Spleen (tissue), 13 donors: ENCODE data around the gene EIF2D. TPM values are rescaled to one million over a fixed set of nuclear protein-coding genes. Genes with fewer than 3 reads are reported as not detected.
A peak's percentile ranks its signal among the peaks of the same experiment; 100 is the strongest.

Experiments used
- DNase-seq: peaks from one replicate; pipeline ENCODE4 v3.0.0-alpha.2; 2020
- H3K27ac ChIP-seq, 8 donors: fragments of 200-600 bp; sonication (generic) in 7 of 8; 1 replicate in 4 of 8; 2 replicates in 4 of 8; pipeline versions ENCODE4 v1.5.0 to v1.8.0; 2016 to 2021; ENCODE audit warnings: inconsistent platforms in 4 of 8, mild to moderate bottlenecking in 4 of 8, moderate library complexity in 1 of 8
- H3K27me3 ChIP-seq, 7 donors: fragments of 200-600 bp; sonication (generic) in 6 of 7; replicated peaks in 1 of 7; 1 replicate in 4 of 7; 2 replicates in 3 of 7; pipeline versions ENCODE4 v1.5.0 to v1.8.0; 2016 to 2021; ENCODE audit warnings: inconsistent platforms in 3 of 7, mild to moderate bottlenecking in 1 of 7
- H3K36me3 ChIP-seq, 6 donors: fragments of 200-600 bp; sonication (generic) in 5 of 6; 1 replicate in 4 of 6; 2 replicates in 2 of 6; pipeline versions ENCODE4 v1.5.0 to v1.8.0; 2016 to 2021; ENCODE audit warnings: inconsistent platforms in 2 of 6
- H3K4me1 ChIP-seq, 6 donors: fragments of 200-600 bp; sonication (generic) in 5 of 6; 1 replicate in 3 of 6; 2 replicates in 3 of 6; pipeline versions ENCODE4 v1.5.0 to v1.8.0; 2016 to 2021; ENCODE audit warnings: inconsistent platforms in 3 of 6
- H3K4me3 ChIP-seq, 8 donors: fragments of 200-600 bp; sonication (generic) in 7 of 8; 1 replicate in 4 of 8; 2 replicates in 4 of 8; pipeline versions ENCODE4 v1.5.0 to v1.8.0; 2016 to 2021; ENCODE audit warnings: inconsistent platforms in 4 of 8, mild to moderate bottlenecking in 4 of 8, moderate library complexity in 2 of 8
- H3K9me3 ChIP-seq, 8 donors: fragments of 200-600 bp; sonication (generic) in 7 of 8; 1 replicate in 4 of 8; 2 replicates in 4 of 8; pipeline versions ENCODE4 v1.5.0 to v1.8.0; 2016 to 2021; ENCODE audit warnings: inconsistent platforms in 4 of 8
- POLR2A ChIP-seq, 3 donors: fragments of 450-650 bp; IDR thresholded peaks; one replicate each; pipeline ENCODE4 v1.5.1; 2017; ENCODE audit warnings: antibody characterized with exemption in 3 of 3, mild to moderate bottlenecking in 1 of 3
- POLR2AphosphoS5 ChIP-seq, 3 donors: sonication (generic); formaldehyde crosslinking; IDR thresholded peaks; one replicate each; pipeline ENCODE4 v1.5.1; 2017; ENCODE audit warnings: antibody characterized with exemption in 3 of 3
- WGBS, 5 donors: extraction: QIAGEN DNeasy Blood & Tissue Kit in 3 of 5; methylation state at CpG; one replicate each; pipeline versions ENCODE4 v1.1.5 to v1.1.7; 2013 to 2018; 5-methylcytosine and 5-hydroxymethylcytosine counted together
- intact Hi-C: fragments of 100-400 bp; cut with DNase I; formaldehyde crosslinking; loops from one replicate; pipeline ENCODE4 v1.15.0; 2023; ENCODE audit warnings: low total_unique reads
- long read RNA-seq, 2 donors: transcript quantifications; one replicate each; lab custom pipeline, GENCODE V29; 2026
- polyA plus RNA-seq, 3 donors: library from polyadenylated mRNA; stranded (reverse); fragments of 200-250 nt; gene quantifications; one replicate each; pipeline ENCODE4 v1.2.1, GENCODE V29; 2013
- total RNA-seq, 7 donors: library from RNA; depleted of rRNA in 3 of 7; stranded (reverse); fragments of >200 nt in 3 of 7; fragmentation: NEBNext Ultra II Directional in 4 of 7; extraction: Animal tissue kit (Norgen Biotek cat#: 25700) in 4 of 7; gene quantifications; one replicate each; pipeline versions ENCODE4 v1.1.0 to v1.2.1, GENCODE V29; 2016 to 2021
- TF ChIP-seq, protein P1 (sequence below), 11 experiments: fragments of 200-600 bp in 7 of 11; fragments of 450-650 bp in 4 of 11; sonication (generic) in 4 of 11; IDR thresholded peaks in 8 of 11; conservative IDR thresholded peaks in 3 of 11; 1 replicate in 7 of 11; 2 replicates in 4 of 11; pipeline versions ENCODE4 v1.4.0 to v1.8.0; 2016 to 2021; ENCODE audit warnings: antibody characterized with exemption in 11 of 11, inconsistent platforms in 4 of 11, mild to moderate bottlenecking in 1 of 11
- donor health status: healthy with polysubstance abuse.
- donor health status: DM: no; HTN: no; CAD: no; lungs with moderate emphysema.
- donor health status: DM: no; HTN: no; CAD: no.
- donor health status: Bipolar disorder and iron deficiency.
- donor health status: healthy.
- donor health status: DM: no; HTN: no; CAD: no.
- donor health status: DM: yes; HTN: yes; CAD: no.

The EIF2D gene, protein sequence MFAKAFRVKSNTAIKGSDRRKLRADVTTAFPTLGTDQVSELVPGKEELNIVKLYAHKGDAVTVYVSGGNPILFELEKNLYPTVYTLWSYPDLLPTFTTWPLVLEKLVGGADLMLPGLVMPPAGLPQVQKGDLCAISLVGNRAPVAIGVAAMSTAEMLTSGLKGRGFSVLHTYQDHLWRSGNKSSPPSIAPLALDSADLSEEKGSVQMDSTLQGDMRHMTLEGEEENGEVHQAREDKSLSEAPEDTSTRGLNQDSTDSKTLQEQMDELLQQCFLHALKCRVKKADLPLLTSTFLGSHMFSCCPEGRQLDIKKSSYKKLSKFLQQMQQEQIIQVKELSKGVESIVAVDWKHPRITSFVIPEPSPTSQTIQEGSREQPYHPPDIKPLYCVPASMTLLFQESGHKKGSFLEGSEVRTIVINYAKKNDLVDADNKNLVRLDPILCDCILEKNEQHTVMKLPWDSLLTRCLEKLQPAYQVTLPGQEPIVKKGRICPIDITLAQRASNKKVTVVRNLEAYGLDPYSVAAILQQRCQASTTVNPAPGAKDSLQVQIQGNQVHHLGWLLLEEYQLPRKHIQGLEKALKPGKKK
- total RNA-seq (10 to 100 TPM; 38.7 to 48.6 (median 43.0) TPM), polyA plus RNA-seq (10 to 100 TPM; 41.8 to 51.6 (median 50.0) TPM)
- long read RNA-seq, donor 1, transcript EIF2D-201 (15 exons, 2,005 nt): major isoform, 13 of 13 reads
- long read RNA-seq, donor 1, partial matches to known transcripts: 0 of 13 reads
- long read RNA-seq, donor 1, other reads (novel, unspliced or antisense): 0 of 13 reads
- long read RNA-seq, donor 2, transcript EIF2D-201 (15 exons, 2,005 nt): major isoform, 8 of 8 reads
- long read RNA-seq, donor 2, partial matches to known transcripts: 0 of 8 reads
- long read RNA-seq, donor 2, other reads (novel, unspliced or antisense): 0 of 8 reads

GRCh38 chr1:206612129-206612876 lies at the start of gene EIF2D:
TSS of gene EIF2D (minus strand) at chr1:206612465. CDS start at chr1:206612342, 123 bp downstream.
- peaks cover 0 to 38% (median 21%) of the 10 kb centered on the region in 6 donors for H3K36me3 ChIP-seq
- 7 to 12% (median 9%) methylated on average over 29 to 48 of the region's 48 CpGs for whole genome bisulfite sequencing, 5 donors
- intact Hi-C loops: no loop called here
- H3K27ac ChIP-seq: peak within 1 kb of the TSS; percentile 62 to 88 (median 81)
- DNase-seq: peak; percentile 99
- no peaks in the 10 kb centered on the region for H3K9me3 ChIP-seq
- peaks cover 7 to 43% (median 14%) of the 10 kb centered on the region in 6 donors for H3K4me1 ChIP-seq
- H3K27me3 ChIP-seq: no peaks in the 10 kb centered on the region
- TF ChIP-seq, protein P1, sequence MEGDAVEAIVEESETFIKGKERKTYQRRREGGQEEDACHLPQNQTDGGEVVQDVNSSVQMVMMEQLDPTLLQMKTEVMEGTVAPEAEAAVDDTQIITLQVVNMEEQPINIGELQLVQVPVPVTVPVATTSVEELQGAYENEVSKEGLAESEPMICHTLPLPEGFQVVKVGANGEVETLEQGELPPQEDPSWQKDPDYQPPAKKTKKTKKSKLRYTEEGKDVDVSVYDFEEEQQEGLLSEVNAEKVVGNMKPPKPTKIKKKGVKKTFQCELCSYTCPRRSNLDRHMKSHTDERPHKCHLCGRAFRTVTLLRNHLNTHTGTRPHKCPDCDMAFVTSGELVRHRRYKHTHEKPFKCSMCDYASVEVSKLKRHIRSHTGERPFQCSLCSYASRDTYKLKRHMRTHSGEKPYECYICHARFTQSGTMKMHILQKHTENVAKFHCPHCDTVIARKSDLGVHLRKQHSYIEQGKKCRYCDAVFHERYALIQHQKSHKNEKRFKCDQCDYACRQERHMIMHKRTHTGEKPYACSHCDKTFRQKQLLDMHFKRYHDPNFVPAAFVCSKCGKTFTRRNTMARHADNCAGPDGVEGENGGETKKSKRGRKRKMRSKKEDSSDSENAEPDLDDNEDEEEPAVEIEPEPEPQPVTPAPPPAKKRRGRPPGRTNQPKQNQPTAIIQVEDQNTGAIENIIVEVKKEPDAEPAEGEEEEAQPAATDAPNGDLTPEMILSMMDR (IDR thresholded peaks at IDR 0.05 in 8 of 11, conservative IDR thresholded peaks at IDR 0.05 in 3 of 11): peak; percentile 97 to 100 (median 100)
- TF ChIP-seq POLR2AphosphoS5 (IDR thresholded peaks at IDR 0.05) (peak; percentile 82 to 94 (median 85)), POLR2A (IDR thresholded peaks at IDR 0.05) (peak in 2 of 3 donors; percentile 47 to 87)
- peak within 1 kb of the TSS; percentile 58 to 88 (median 68) for H3K4me3 ChIP-seq

DNA sequence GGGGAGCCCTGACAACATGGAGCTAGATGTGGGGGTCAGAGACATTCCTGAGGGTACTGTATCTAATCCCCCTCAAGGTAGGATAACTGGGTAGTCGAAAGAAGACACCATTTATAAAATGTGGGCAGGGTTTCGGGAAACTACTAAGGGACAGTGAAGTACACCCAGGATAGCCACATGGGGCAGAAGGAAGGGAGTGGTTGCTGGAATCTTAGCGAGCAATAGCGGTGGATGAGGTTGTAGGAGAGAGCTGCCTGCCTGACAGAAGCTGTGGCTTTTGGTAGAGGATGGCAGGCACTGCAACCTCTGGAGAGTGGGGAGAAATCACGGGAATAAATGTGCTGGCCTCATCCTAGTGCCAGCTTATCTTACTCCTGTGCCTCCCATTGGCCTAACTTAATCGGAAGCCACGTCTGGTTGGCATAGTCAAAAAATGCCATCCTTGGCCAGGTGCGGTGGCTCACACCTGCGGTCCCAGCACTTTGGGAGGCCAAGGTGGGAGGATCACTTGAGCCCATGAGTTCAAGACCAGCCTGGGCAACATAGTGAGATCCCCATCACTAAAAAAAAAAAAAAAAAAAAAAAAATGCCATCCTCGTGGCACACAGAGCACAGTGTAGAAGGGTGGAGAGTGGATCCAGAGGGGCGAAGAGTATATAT lies 49.0 kb upstream of the EIF2D start:
- whole genome bisulfite sequencing, 5 donors: 90 to 96% (median 91%) methylated on average over 11 of the region's 11 CpGs
- H3K27ac ChIP-seq: no peak overlapping the region
- no peaks in the 10 kb centered on the region for H3K9me3 ChIP-seq
- DNase-seq: no peak
- H3K4me3 ChIP-seq: no peak overlapping the region
- peaks cover 0 to 47% (median 0%) of the 10 kb centered on the region in 7 donors for H3K27me3 ChIP-seq
- H3K4me1 ChIP-seq: peaks cover 9 to 53% (median 24%) of the 10 kb centered on the region in 6 donors
- no peaks in the 10 kb centered on the region for H3K36me3 ChIP-seq
- TF ChIP-seq POLR2AphosphoS5 (IDR thresholded peaks at IDR 0.05): no peak
- intact Hi-C loops: no loop called here

GRCh38 chr1:206660136-206660535 lies 47.9 kb upstream of the EIF2D start:
- no peak for DNase-seq
- Histone ChIP-seq H3K27ac (no peak overlapping the region), H3K27me3 (peaks cover 0 to 47% (median 0%) of the 10 kb centered on the region in 7 donors), H3K4me1 (peaks cover 9 to 44% (median 24%) of the 10 kb centered on the region in 6 donors), H3K9me3 (no peaks in the 10 kb centered on the region), H3K36me3 (no peaks in the 10 kb centered on the region), H3K4me3 (no peak overlapping the region)
- TF ChIP-seq POLR2A (IDR thresholded peaks at IDR 0.05): no peak
- TF ChIP-seq, protein P1 (IDR thresholded peaks at IDR 0.05 in 8 of 11, conservative IDR thresholded peaks at IDR 0.05 in 3 of 11): no peak
- TF ChIP-seq POLR2AphosphoS5 (IDR thresholded peaks at IDR 0.05): no peak
- 89 to 96% (median 92%) methylated on average over 4 of the region's 4 CpGs for WGBS, 5 donors
- intact Hi-C loops: no loop called here

- intact Hi-C loops: no loop called here
- Histone ChIP-seq H3K27ac (peak overlapping the region in 1 of 8 donors; percentile 9), H3K36me3 (no peaks in the 10 kb centered on the region), H3K27me3 (peaks cover 0 to 39% (median 0%) of the 10 kb centered on the region in 7 donors), H3K4me1 (peaks cover 3 to 36% (median 19%) of the 10 kb centered on the region in 6 donors), H3K9me3 (no peaks in the 10 kb centered on the region), H3K4me3 (no peak overlapping the region)
- no peak for TF ChIP-seq POLR2AphosphoS5 (IDR thresholded peaks at IDR 0.05)
- TF ChIP-seq POLR2A (IDR thresholded peaks at IDR 0.05): no peak
- TF ChIP-seq, protein P1 (IDR thresholded peaks at IDR 0.05 in 8 of 11, conservative IDR thresholded peaks at IDR 0.05 in 3 of 11): no peak
- WGBS, 5 donors: 60 to 78% (median 65%) methylated on average over 7 of the region's 7 CpGs
- no peak for DNase-seq
These were observed 46.7 kb upstream of the EIF2D start for GRCh38 chr1:206658981-206659273.
